Cerebellar nuclear complex (tissue), 1 donor: Measurements from ENCODE around the gene MMP20.
"Not testable (repeated sequence)": the region's sequence is repeated elsewhere in the genome, so short reads cannot be mapped to it uniquely, and the experiment has no call there.

ENCODE experiments used
- DNase-seq, 2 experiments: peaks; one replicate each; lab custom pipeline; 2025; lab: John Stamatoyannopoulos, UW

The MMP20 gene

GRCh38 chr11:102625177-102625576 lies at the start of gene MMP20:
MMP20 (minus strand) TSS chr11:102625332; CDS start chr11:102625319, 13 bp downstream.
- DNase-seq: no peak

GRCh38 chr11:102669664-102670063 lies 44.5 kb upstream of the MMP20 start:
- DNase-seq: no peak

GRCh38 chr11:102666331-102666957 lies 41.3 kb upstream of the MMP20 start:
- DNase-seq: no peak

GRCh38 chr11:102664001-102664752 lies 39.0 kb upstream of the MMP20 start:
- no peak for DNase-seq

GRCh38 chr11:102662607-102663006 lies 37.5 kb upstream of the MMP20 start:
- no peak for DNase-seq

- no peak for DNase-seq
These were observed 35.9 kb upstream of the MMP20 start for GRCh38 chr11:102661040-102661439.

- DNase-seq: no peak
These were observed 31.4 kb upstream of the MMP20 start for GRCh38 chr11:102656528-102656927.

- DNase-seq: no peak
These were observed 30.4 kb upstream of the MMP20 start for GRCh38 chr11:102655547-102655946.

GRCh38 chr11:102654761-102655160 lies 29.6 kb upstream of the MMP20 start:
- no peak for DNase-seq

GRCh38 chr11:102653744-102654291 lies 28.7 kb upstream of the MMP20 start:
- DNase-seq: no peak

GRCh38 chr11:102647430-102647829 lies 22.3 kb upstream of the MMP20 start:
- no peak for DNase-seq

- no peak for DNase-seq
These were observed 18.8 kb upstream of the MMP20 start for GRCh38 chr11:102643941-102644340.

- no peak for DNase-seq
These were observed 15.8 kb upstream of the MMP20 start for GRCh38 chr11:102640946-102641345.

GRCh38 chr11:102639656-102640055 lies 14.5 kb upstream of the MMP20 start:
- no peak for DNase-seq

GRCh38 chr11:102637731-102638130 lies 12.6 kb upstream of the MMP20 start:
- DNase-seq: no peak

GRCh38 chr11:102633385-102634026 lies 8.4 kb upstream of the MMP20 start:
- DNase-seq: no peak

- no peak for DNase-seq
These were observed 6.9 kb upstream of the MMP20 start for GRCh38 chr11:102632026-102632425.

GRCh38 chr11:102630598-102631448 lies 5.7 kb upstream of the MMP20 start:
- no peak for DNase-seq

- DNase-seq: not testable (repeated sequence)
These were observed 4.8 kb upstream of the MMP20 start for GRCh38 chr11:102629908-102630307.

GRCh38 chr11:102626676-102627075 lies 1.5 kb upstream of the MMP20 start:
- DNase-seq: no peak

GRCh38 chr11:102623998-102624397 lies 1.1 kb downstream of the MMP20 start:
- DNase-seq: no peak

GRCh38 chr11:102623128-102623527 lies 2.0 kb downstream of the MMP20 start:
- DNase-seq: no peak
